Measurements from ENCODE around the gene DHRS11.
A peak's percentile ranks its signal among the peaks of the same experiment; 100 is the strongest.

The DHRS11 gene, protein sequence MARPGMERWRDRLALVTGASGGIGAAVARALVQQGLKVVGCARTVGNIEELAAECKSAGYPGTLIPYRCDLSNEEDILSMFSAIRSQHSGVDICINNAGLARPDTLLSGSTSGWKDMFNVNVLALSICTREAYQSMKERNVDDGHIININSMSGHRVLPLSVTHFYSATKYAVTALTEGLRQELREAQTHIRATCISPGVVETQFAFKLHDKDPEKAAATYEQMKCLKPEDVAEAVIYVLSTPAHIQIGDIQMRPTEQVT
- total RNA-seq: 3.2 to 47.9 (median 14.2) reads per million in 18 experiments

DNA sequence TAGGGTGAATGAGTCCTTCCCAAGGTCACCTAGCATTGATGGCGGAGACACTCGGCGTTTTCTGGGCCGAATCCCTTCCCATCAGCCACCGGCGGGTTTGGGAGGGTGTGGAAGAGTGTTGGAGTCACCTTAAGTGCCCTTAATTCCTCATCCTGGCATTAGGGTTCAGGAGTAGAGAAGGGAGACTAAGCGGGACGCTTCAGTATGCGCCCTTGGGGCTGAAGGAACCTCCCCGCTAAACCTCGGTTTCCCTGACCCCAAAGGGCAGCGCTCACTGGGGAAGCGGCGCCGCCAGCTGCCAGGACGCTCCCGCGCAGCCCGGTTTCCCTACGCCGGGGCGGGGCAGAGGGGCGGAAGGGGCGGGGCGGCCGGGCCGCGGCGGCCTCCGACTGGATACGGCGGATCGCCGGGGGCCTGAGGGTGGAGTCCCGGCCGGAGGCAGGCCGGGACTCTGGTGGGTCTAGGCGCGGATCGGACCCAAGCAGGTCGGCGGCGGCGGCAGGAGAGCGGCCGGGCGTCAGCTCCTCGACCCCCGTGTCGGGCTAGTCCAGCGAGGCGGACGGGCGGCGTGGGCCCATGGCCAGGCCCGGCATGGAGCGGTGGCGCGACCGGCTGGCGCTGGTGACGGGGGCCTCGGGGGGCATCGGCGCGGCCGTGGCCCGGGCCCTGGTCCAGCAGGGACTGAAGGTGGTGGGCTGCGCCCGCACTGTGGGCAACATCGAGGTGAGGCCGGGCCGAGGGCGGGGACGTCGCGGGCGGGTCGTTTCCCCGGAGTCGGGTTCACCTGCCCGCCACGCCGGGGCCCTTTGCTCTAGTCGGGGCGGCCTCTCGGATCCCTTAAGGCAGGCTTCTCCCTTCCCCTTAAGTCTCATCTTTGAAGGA lies at the start of gene DHRS11:
TSS of gene DHRS11 (plus strand) at position 446 of the 882 bp plus-strand sequence. CDS start at position 577, 131 bp downstream.
- DNase-seq: peak; percentile 71 to 84

DNA sequence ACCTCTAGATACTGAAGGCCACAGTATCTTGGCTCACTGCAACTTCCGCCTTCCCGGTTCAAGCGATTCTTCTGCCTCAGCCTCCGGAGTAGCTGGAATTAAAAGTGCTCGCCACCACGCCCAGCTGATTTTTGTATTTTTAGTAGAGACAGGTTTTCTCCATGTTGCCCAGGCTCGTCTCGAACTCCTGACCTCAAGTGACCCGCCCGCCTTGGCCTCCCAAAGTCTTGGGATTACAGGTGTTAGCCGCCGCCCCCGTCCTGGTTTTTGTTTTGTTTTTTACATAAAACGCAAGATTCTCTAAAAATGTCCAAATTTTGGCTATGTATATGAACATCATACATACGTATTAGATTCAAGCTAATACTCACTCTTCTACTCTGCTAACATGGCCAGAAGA lies 48.9 kb upstream of the DHRS11 start:
- DNase-seq: no peak

DNA sequence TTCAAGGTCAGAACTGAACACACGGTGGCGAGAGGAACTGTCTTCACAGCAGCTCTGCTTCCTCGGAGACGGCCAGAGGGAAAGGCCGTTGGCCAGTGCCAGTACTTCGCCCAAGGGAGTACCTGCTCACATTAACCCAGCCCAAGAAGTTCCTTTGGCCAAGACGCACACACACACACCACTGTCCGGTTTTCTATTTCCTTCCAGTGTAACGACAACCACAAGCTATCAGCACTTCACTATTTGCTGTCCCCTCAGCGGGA lies 47.7 kb upstream of the DHRS11 start:
- DNase-seq: peak; percentile 58 to 69

DNA sequence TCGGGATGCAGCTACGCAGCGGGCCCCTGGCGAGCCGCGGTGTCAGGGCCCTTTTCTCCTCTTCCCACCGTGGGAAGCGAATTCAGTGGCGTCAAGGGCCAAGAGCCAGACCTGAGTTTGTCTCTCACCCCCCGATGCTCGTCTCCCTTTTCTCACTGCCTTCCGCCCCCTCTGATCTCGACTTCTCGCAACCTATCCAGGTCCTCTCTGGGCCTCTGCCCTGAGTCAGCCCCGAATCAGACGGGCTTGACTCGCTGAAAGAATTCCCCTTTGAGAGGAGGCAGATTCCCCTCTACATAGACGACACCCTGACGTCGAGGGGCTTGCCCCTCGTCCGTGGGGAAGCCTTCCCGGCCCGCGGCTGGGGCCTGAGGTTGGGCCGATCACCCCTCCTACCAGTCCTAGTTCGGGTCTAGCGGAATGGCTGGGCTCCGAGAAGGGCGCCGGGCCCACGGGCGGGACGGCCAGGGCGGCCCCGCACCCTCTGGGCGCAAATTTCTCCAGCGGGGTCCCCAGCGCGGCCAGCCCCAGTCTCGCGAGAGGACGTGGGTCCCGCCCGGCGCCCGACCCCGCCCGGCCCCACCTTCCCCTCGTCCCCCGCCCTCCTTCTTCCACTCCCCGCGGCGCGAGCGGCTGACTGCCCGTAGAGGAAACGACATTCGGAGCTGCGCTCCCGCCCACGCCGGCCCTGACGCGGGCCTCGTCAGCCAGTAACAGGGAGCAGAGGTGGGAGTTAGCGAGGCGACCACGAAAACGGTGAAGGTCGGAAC lies 47.2 kb upstream of the DHRS11 start, which contains the start of gene GGNBP2:
TSS of gene GGNBP2 (plus strand) at position 613 of the 770 bp plus-strand sequence. CDS start 806 bp downstream, outside the sequence.
- DNase-seq: peak; percentile 91 to 98

DNA sequence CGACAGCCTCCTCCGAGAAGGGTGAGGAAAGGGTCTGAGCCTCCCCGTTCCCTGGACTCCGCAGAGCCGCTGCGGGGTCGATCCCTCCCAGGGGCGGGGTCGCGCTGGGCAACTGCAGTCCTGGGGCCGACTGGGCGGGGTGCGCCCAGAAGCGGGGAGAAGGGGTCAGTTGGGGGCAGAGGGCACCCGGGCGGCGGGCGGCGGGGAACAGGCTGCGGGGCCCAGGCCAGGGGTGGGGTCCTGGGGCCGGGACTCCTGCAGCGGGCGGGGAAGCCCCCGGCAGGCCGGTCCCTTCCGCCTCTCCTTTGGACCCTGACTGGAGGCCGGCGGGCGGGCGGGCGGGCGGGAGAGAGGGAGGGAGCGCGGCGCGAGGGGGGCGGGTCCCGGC lies 46.6 kb upstream of the DHRS11 start:
- DNase-seq: no peak

DNA sequence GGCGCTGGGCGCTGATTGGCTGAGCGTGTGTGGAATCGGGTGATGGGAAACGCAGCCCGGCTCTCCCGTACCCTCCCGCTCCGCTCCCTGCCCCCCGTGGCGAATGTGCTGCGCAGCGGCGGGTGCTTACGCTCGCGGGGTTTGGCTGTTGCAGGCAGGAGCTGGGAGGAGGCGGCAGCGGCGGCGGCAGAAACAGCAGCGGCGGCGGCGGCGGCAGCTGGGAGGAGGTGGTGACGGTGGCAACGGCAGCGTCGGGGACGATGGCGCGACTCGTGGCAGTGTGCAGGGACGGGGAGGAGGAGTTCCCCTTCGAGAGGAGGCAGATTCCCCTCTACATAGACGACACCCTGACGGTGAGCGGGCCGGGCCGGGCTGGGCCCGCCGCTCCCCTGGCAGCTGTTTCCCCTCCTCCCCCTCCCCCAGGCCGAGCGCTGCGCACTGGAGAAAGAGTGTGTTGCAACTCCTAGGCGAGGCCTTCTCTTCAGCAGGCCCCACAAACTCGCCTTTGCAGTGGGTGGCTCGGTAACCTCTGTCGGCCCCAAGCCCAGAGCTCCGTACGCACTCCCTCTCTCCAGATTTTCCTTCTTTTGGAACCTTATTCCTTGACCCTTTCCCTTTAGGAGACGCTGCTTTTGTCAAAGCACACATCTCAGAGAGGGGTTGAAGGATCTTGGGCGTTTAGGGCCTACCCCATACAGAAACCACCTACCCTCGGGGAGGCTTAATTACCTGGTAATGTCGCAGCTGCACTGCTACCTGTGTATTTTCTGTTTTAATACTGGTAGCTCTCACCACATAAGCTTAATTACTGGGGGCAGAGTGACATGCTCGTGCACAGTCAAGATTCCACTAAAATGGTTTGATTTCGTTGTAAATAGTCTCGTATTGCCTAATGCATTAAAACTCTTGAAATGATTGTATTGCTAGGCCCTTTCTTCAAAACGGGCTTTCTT lies 45.9 kb upstream of the DHRS11 start:
- peak; percentile 95 to 97 for DNase-seq

DNA sequence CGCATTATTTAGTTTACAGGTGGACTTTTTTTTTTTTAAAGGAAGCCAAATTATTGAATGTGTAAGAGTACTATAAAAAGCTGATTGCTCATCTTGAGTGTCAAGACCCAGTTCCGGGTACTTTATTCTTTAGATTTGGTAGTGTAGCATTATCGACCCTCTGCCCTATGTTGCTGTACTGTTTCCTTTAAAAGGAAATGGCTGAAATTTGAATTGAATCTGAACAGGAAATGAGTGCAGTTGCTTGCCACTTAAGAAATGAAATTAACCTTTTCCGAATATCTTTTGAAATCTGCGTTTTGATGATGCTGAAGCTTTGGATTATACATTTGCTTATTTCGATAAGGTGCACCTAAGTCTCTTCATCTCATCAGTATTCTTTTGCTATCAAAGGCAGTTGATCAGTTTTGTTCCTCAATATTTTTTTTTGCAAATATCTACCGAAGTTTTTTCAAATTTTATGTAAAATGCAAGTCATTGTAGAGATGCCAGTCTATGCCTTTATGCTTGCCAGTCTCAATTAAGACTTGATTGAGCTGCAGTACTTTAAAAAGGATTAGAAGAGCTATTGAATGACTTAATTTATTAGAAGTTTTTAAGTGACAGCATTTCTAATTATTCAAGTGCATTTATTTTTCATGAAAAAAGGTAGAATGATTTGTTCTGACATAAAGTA lies 45.1 kb upstream of the DHRS11 start:
- DNase-seq: peak in 1 of 2 donors; percentile 19

DNA sequence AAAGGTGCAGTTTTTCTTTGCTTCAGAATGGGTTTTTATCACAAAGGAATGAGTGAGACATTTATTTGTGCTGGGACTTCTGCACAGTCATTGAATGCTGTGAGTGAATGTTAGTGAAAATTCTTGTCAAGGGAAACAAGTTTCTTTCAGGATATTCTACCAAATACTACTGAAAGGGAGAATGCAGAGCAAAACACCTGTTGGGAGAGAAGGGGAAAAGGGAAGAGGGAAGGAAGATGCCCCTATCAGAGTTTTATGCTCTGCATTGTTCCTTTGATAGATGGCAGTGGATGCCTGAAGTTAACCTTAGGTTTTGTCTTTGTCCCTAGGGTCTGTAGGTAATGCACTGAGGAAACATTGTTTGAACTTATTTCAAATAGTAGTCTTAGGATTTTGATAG lies 43.9 kb upstream of the DHRS11 start:
- no peak for DNase-seq

DNA sequence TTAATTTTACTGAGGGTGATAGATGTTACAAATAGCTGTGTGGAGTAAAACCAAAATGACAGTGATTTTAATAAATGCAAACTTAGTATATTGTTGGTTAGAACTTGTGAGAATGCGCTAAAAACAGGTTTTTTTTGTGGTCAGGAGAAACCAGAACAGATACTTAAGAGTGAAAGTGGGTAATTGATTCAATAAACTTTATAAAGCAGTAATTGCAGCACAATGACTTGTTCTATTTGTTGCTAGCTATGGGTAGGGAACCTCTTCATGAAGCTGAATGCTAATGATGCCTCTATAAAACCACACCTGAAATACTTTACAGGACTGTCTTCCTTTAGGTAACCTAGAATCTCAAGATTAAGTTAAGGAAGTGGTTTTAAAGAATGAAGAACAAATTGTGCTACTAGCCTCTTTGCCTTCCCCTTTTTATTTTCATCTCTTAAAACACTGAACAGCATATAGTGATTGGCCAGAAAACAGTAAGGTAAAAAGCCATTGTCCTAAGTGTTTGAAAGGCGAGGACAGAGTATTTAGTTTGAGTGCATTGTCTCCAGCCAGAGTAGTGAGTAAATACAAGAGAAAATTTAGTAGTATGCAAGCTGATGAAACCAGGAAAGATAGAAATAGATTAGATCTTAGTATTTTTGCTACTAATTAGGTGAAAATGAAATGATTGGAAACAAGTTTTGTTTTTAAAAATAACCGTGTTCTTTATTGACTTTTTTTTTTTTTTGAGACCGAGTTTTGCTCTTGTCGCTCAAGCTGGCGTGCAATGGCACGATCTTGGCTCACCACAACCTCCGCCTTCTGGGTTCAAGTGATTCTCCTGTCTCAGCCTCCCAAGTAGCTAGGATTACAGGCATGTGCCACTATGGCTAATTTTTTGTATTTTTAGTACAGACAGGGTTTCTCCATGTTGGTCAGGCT lies 40.9 kb upstream of the DHRS11 start:
- peak in 1 of 2 donors; percentile 16 for DNase-seq

DNA sequence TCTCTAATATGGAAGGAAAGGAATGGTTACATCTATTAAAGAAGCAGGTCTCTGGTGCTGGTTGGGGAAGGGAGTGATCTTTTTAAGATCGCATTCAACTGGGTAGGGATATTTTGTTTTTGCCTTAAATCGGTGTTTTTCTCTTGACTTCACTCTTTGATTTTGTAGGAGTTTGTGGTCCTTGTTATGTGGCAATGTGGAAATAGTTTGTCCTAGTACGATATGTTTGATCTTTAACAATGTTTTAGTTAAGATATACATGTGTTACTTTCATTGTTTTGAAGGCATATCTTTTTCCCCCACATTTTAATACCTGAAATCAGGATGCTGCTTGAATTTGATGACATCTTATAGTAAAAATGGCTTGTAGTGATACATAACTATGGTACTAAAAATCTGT lies 38.2 kb upstream of the DHRS11 start:
- DNase-seq: no peak

DNA sequence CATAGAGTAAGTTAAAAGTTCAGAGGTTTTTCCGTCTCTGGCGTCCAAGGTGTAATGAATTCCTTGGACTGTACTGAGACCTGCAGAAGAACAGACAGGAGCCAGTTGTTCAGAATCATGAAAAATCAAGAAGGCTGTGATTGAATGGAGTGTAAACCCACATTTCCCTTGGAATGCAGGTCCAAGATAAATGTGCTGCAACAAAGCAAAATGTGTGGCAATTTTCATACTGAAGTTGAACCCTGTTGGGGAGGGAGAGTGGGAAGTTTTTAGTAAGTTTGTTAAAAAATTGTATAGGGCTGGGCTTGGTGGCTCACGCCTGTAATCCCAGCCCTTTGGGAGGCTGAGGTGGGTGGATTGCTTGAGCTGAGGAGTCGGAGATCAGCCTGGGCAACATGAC lies 25.6 kb upstream of the DHRS11 start:
- no peak for DNase-seq

DNA sequence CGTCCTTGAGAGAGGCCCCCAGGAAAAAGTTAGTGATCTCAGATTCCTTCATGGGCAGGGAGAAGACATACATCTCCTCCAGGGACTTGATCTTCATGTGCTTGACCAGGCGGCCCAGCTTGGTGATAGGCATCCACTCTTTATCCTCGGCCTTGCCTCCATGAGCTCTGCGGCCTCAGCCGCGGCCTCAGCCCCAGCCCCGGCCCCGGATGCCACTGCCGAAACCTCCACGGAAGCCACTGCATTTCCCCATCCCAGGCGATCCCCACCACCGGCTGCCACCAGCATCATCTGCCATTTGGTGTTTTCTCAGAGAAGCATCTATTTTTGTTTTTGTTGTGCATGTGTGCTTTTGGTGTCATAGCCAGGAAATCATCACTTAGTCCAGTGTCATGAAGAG lies 16.7 kb upstream of the DHRS11 start:
- DNase-seq: no peak

DNA sequence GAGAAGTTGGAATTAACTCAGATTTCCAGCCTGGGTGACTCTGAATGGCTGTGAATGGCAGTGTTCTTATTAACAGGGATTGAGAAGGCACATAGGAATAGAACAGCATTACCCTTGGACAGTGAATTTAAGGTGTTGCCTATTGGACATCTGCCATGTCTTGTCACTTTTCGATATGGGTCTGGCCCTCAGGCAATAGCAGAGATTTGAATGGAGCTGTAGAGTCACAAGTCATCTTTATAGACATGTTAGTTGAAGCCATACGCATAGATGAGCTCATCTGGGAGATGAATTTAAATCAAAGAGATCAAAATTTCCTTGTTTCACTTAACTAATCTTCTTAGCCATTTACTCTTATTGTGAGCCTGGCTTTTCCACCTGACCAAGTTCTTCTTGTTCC lies 14.9 kb upstream of the DHRS11 start:
- no peak for DNase-seq

DNA sequence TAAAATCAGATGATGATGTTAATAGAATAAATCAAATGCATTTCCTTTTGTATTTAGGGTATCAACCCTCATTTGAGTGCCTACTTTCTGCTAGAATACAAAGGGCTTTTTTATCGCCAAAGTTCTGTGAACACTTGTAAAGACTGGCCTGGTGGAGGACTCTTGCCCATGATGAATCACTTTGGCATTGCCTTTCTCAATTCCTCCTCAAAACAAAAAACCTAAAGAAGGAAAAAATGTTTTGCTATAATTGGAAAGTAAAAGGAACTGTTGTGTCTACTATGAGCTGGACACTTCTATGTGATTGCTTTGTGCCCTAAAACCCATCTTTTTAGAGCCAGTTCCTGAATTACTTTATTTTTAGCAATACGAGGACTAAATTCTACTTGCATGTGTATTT lies 13.0 kb upstream of the DHRS11 start:
- DNase-seq: no peak

DNA sequence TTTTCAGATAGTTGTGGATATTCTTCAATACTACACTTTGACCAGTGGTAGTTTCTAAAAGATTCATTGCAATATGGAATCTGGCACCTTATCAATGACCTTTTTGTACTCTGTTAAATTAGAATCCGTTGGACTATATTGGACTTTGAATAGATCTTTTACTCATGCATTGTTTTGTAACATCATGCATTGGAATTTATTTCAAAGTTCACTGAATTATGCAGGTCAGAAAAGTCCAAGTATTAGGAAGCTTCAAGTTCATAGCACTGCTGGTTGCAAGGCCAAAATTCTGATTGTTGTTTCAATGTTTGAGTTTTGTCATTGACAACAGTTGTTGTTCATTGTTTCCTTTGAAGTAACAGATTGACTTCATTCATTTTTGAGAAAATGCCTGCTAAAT lies 7.9 kb upstream of the DHRS11 start:
- no peak for DNase-seq

DNA sequence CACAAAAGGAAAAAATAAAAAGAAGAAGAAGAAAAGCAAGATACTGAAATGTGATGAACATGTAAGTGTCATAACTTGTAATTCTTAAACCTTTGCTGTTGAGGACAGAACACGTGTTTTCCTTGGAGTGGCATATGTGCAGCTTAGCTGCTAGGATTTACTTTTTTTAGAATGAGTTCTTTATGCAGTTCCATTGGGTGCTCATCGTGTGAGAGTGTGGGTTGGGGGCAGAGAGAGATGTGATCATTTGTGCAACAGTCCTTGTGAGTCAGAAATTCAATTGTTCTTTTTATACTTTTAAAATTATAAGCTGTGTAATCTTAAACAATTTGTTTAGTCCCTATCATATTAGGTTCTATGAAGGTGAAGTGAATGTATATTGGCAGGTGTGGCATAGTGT lies 5.5 kb upstream of the DHRS11 start:
- DNase-seq: no peak

DNA sequence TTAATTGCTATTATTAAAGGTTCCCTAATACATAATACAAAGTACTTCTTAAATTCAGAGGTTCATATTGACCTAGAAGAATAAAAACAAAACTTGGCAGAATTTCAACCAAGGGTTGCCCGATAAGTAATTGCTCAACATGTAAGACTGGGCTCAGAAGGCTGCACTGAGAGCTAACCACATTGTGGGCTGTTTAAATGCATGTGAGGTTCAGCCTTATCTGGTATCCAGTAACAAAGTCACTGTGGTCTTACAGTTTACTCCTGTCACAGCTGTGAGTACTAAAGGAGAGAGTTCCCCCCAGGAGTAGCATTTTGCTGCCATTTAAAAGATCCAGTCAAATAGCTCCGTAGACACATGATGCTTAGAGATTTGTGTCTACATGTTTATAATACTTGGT lies 1.6 kb upstream of the DHRS11 start:
- peak in 1 of 2 donors; percentile 30 for DNase-seq

DNA sequence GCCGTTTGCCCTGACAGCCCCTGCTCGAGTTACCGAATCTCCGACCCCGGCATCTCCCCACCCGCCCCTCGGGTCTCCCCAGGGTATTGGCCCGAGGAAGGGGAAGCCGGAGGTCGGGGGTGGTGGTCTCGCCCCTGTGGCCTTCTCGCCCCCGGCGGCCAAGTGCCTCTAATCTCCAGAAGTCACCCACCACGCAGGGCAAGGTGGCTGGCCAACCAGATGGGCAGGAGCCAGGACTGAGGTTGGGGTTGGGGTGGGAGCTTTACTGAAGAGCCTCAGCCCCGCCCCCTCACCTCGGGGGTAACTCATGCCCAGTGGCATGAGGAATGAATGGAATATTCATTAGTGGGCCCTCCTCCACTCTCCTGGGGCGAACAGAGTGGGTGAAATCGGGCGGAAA lies 637 bp downstream of the DHRS11 start:
- peak in 1 of 2 donors; percentile 40 for DNase-seq

DNA sequence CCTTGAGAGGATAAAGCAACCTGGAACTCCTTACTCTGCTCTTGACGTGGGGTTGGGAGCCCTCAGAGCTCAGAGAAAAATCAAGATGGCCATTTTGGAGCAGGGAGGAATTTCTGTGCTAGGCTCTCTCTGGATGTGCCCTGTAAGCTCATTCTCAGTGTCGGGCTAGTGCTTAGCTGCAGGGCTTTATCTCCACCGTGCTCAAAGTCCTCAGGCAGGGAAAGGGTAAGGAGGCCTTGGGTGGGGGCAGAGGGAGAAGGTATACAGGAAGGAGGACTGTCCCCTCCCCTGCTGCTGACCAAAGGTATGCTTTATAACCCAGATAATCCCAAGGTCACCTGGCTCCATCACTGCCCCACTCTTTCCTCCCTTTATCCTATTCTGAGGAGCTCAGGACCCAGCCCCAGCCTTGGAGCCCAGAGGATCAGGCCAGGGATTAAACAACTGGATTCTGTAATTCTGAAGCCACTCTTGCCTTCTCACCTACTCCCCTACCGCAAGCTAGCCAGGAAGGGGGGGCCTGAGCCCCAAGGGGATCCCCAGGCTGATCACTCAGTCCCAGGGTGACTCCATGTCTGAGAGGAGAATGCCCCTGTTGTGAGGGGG lies 1.1 kb downstream of the DHRS11 start:
- DNase-seq: no peak
